GM21825 (cell line): ENCODE data around the gene SUPT5H.

ENCODE experiments used
- ATAC-seq: cut with Tn5 transposase; IDR thresholded peaks from one replicate; pipeline ENCODE4 v1.9.1; 2021; ENCODE audit warnings: mild to moderate bottlenecking, moderate library complexity; ENCODE audit not compliant: unreplicated experiment

Gene SUPT5H

GRCh38 chr19:39494661-39495060 lies 49.3 kb downstream of the SUPT5H start:
- no peak for ATAC-seq

GRCh38 chr19:39496063-39496462 lies 50.7 kb downstream of the SUPT5H start:
- no peak for ATAC-seq

- ATAC-seq = no peak
Observed at GRCh38 chr19:39497701-39497995, 52.3 kb downstream of the SUPT5H start.

- ATAC-seq = no peak
Observed at GRCh38 chr19:39497996-39498797, 52.8 kb downstream of the SUPT5H start.

GRCh38 chr19:39498798-39499642 lies 53.6 kb downstream of the SUPT5H start, which contains the start of gene DLL3:
TSS of gene DLL3 (plus strand) at chr19:39498947. CDS start at chr19:39498975, 28 bp downstream.
- ATAC-seq = no peak

- no peak for ATAC-seq
Observed at GRCh38 chr19:39499932-39500331, 54.5 kb downstream of the SUPT5H start.

- ATAC-seq = no peak
Observed at GRCh38 chr19:39500543-39500942, 55.2 kb downstream of the SUPT5H start.

GRCh38 chr19:39501340-39501739 lies 56.0 kb downstream of the SUPT5H start:
- ATAC-seq = no peak

- ATAC-seq = no peak
Observed at GRCh38 chr19:39502640-39503417, 57.4 kb downstream of the SUPT5H start.

GRCh38 chr19:39506598-39506943 lies 61.2 kb downstream of the SUPT5H start:
- ATAC-seq = no peak

- no peak for ATAC-seq
Observed at GRCh38 chr19:39506944-39507714, 61.7 kb downstream of the SUPT5H start.

GRCh38 chr19:39507715-39508364 lies 62.5 kb downstream of the SUPT5H start:
- ATAC-seq = no peak

GRCh38 chr19:39508629-39509028 lies 63.2 kb downstream of the SUPT5H start:
- no peak for ATAC-seq

- no peak for ATAC-seq
Observed at GRCh38 chr19:39509233-39509632, 63.9 kb downstream of the SUPT5H start.

- ATAC-seq = no peak
Observed at GRCh38 chr19:39512988-39513387, 67.6 kb downstream of the SUPT5H start.

GRCh38 chr19:39514840-39515550 lies 69.6 kb downstream of the SUPT5H start, which contains the start of gene SELENOV:
TSS of gene SELENOV (plus strand) at chr19:39515139. CDS start at chr19:39515213, 74 bp downstream.
- no peak for ATAC-seq

GRCh38 chr19:39515551-39516191 lies 70.3 kb downstream of the SUPT5H start:
- no peak for ATAC-seq

- no peak for ATAC-seq
Observed at GRCh38 chr19:39516270-39516669, 70.9 kb downstream of the SUPT5H start.

GRCh38 chr19:39517432-39517831 lies 72.0 kb downstream of the SUPT5H start:
- ATAC-seq = no peak
